Activated CD8-positive, alpha-beta memory T cell treated with anti-CD3 and anti-CD28 coated beads, Interleukin-2, amount 10 ng/mL, durations not matched to agents 7 days and 5 days (primary cell): ENCODE measurements around the gene KIF1A. TPM values are rescaled to one million over a fixed set of nuclear protein-coding genes. Genes with fewer than 3 reads are reported as not detected.

Experiments used
- ATAC-seq: fragments of 150-1000 bp; cut with Tn5 transposase; one replicate; pipeline ENCODE4 v1.10.0; 2021; ENCODE audit warnings: moderate library complexity
- CTCF ChIA-PET: fragments of 350-600 bp; sonication (Branson Sonifier 250); formaldehyde crosslinking; loops from one replicate; lab custom pipeline; 2021; ENCODE audit warnings: antibody characterized with exemption; lab: Charles Lee
- DNase-seq: peaks from one replicate; pipeline ENCODE4 v3.0.0-alpha.2; 2020
- H3K27ac Mint-ChIP-seq: one replicate; pipeline ENCODE4 v1.8.0; 2021; ENCODE audit warnings: mild to moderate bottlenecking, mixed read lengths
- H3K27me3 Mint-ChIP-seq: one replicate; pipeline ENCODE4 v1.8.0; 2021; ENCODE audit warnings: mixed read lengths
- H3K36me3 Mint-ChIP-seq: one replicate; pipeline ENCODE4 v1.8.0; 2021; ENCODE audit warnings: mild to moderate bottlenecking, mixed read lengths
- H3K4me1 Mint-ChIP-seq: one replicate; pipeline ENCODE4 v1.8.0; 2021; ENCODE audit warnings: mixed read lengths
- H3K4me3 Mint-ChIP-seq: one replicate; pipeline ENCODE4 v1.8.0; 2021; ENCODE audit warnings: mild to moderate bottlenecking, moderate library complexity, mixed read lengths
- H3K9me3 Mint-ChIP-seq: one replicate; pipeline ENCODE4 v1.8.0; 2022; ENCODE audit warnings: low read depth, mixed read lengths
- total RNA-seq, 2 experiments: library from RNA; stranded (reverse); gene quantifications; one replicate each; pipeline ENCODE4 v1.2.3, GENCODE V29; 2021

Gene KIF1A
- total RNA-seq, 2 experiments from 2014 or later: 0.76 to 4.6 TPM

- Mint-ChIP-seq H3K27ac (no peak overlapping the region), H3K9me3 (no peaks in the 10 kb centered on the region), H3K4me3 (no peak overlapping the region), H3K4me1 (no peaks in the 10 kb centered on the region), H3K36me3 (no peaks in the 10 kb centered on the region), H3K27me3 (peaks cover 20% of the 10 kb centered on the region)
- ATAC-seq (no peak), DNase-seq (no peak)
- CTCF ChIA-PET: no interaction called here
These were observed 23.2 kb downstream of the KIF1A start for GRCh38 chr2:240796543-240797499.

GRCh38 chr2:240795916-240796510, 24.0 kb downstream of the KIF1A start:
- Mint-ChIP-seq H3K4me1 (no peaks in the 10 kb centered on the region), H3K27me3 (peaks cover 12% of the 10 kb centered on the region), H3K36me3 (no peaks in the 10 kb centered on the region), H3K27ac (no peak overlapping the region), H3K9me3 (no peaks in the 10 kb centered on the region), H3K4me3 (no peak overlapping the region)
- DNase-seq (no peak), ATAC-seq (no peak)
- CTCF ChIA-PET: no interaction called here

GRCh38 chr2:240795454-240795853, 24.6 kb downstream of the KIF1A start:
- CTCF ChIA-PET: no interaction called here
- H3K27ac Mint-ChIP-seq: no peak overlapping the region
- no peaks in the 10 kb centered on the region for H3K36me3 Mint-ChIP-seq
- DNase-seq: no peak
- H3K9me3 Mint-ChIP-seq: no peaks in the 10 kb centered on the region
- ATAC-seq: no peak
- H3K4me3 Mint-ChIP-seq: no peak overlapping the region
- H3K4me1 Mint-ChIP-seq: no peaks in the 10 kb centered on the region
- H3K27me3 Mint-ChIP-seq: peaks cover 7% of the 10 kb centered on the region

- DNase-seq (no peak), ATAC-seq (no peak)
- CTCF ChIA-PET: no interaction called here
- H3K9me3 Mint-ChIP-seq: no peaks in the 10 kb centered on the region
- no peak overlapping the region for H3K4me3 Mint-ChIP-seq
- H3K4me1 Mint-ChIP-seq: no peaks in the 10 kb centered on the region
- H3K36me3 Mint-ChIP-seq: no peaks in the 10 kb centered on the region
- peaks cover 3% of the 10 kb centered on the region for H3K27me3 Mint-ChIP-seq
- H3K27ac Mint-ChIP-seq: no peak overlapping the region
These were observed 25.8 kb downstream of the KIF1A start for GRCh38 chr2:240794178-240794721.

- no peaks in the 10 kb centered on the region for H3K36me3 Mint-ChIP-seq
- H3K27me3 Mint-ChIP-seq: peaks cover 3% of the 10 kb centered on the region
- H3K4me1 Mint-ChIP-seq: no peaks in the 10 kb centered on the region
- no peaks in the 10 kb centered on the region for H3K9me3 Mint-ChIP-seq
- no peak overlapping the region for H3K4me3 Mint-ChIP-seq
- DNase-seq: no peak
- CTCF ChIA-PET: no interaction called here
- H3K27ac Mint-ChIP-seq: no peak overlapping the region
- no peak for ATAC-seq
These were observed 26.5 kb downstream of the KIF1A start for GRCh38 chr2:240793313-240794177.

- DNase-seq (no peak), ATAC-seq (no peak)
- Mint-ChIP-seq H3K4me3 (no peak overlapping the region), H3K4me1 (no peaks in the 10 kb centered on the region), H3K9me3 (no peaks in the 10 kb centered on the region), H3K36me3 (no peaks in the 10 kb centered on the region), H3K27me3 (peaks cover 3% of the 10 kb centered on the region), H3K27ac (no peak overlapping the region)
- CTCF ChIA-PET: no interaction called here
These were observed 27.2 kb downstream of the KIF1A start for GRCh38 chr2:240792629-240793312.

- Mint-ChIP-seq H3K36me3 (no peaks in the 10 kb centered on the region), H3K4me3 (no peak overlapping the region), H3K27me3 (peaks cover 3% of the 10 kb centered on the region), H3K9me3 (no peaks in the 10 kb centered on the region), H3K4me1 (no peaks in the 10 kb centered on the region), H3K27ac (no peak overlapping the region)
- ATAC-seq (no peak), DNase-seq (no peak)
- CTCF ChIA-PET: no interaction called here
These were observed 28.0 kb downstream of the KIF1A start for GRCh38 chr2:240791821-240792628.

- DNase-seq (no peak), ATAC-seq (no peak)
- Mint-ChIP-seq H3K36me3 (no peaks in the 10 kb centered on the region), H3K4me3 (no peak overlapping the region), H3K27ac (no peak overlapping the region), H3K27me3 (peaks cover 3% of the 10 kb centered on the region), H3K9me3 (no peaks in the 10 kb centered on the region), H3K4me1 (no peaks in the 10 kb centered on the region)
- CTCF ChIA-PET: no interaction called here
These were observed 28.7 kb downstream of the KIF1A start for GRCh38 chr2:240791221-240791800.

- Mint-ChIP-seq H3K4me1 (no peaks in the 10 kb centered on the region), H3K27me3 (peaks cover 3% of the 10 kb centered on the region), H3K27ac (no peak overlapping the region), H3K36me3 (no peaks in the 10 kb centered on the region), H3K4me3 (no peak overlapping the region), H3K9me3 (no peaks in the 10 kb centered on the region)
- ATAC-seq (no peak), DNase-seq (no peak)
- CTCF ChIA-PET: no interaction called here
These were observed 29.4 kb downstream of the KIF1A start for GRCh38 chr2:240790370-240791220.

- Mint-ChIP-seq H3K36me3 (no peaks in the 10 kb centered on the region), H3K27ac (no peak overlapping the region), H3K9me3 (no peaks in the 10 kb centered on the region), H3K4me3 (no peak overlapping the region), H3K27me3 (peaks cover under 1% of the 10 kb centered on the region), H3K4me1 (no peaks in the 10 kb centered on the region)
- DNase-seq: no peak
- CTCF ChIA-PET: no interaction called here
- ATAC-seq: no peak
These were observed 30.3 kb downstream of the KIF1A start for GRCh38 chr2:240789501-240790369.

- DNase-seq (no peak), ATAC-seq (no peak)
- no peak overlapping the region for H3K4me3 Mint-ChIP-seq
- CTCF ChIA-PET: no interaction called here
- no peaks in the 10 kb centered on the region for H3K27me3 Mint-ChIP-seq
- H3K4me1 Mint-ChIP-seq: no peaks in the 10 kb centered on the region
- no peaks in the 10 kb centered on the region for H3K36me3 Mint-ChIP-seq
- H3K27ac Mint-ChIP-seq: no peak overlapping the region
- no peaks in the 10 kb centered on the region for H3K9me3 Mint-ChIP-seq
These were observed 31.0 kb downstream of the KIF1A start for GRCh38 chr2:240789051-240789453.
